DND-41 (cell line): ENCODE data around the gene SHB.

Source experiments
- CTCF ChIP-seq: IDR thresholded peaks from 2 replicates; pipeline ENCODE4 v1.5.1; 2012; ENCODE audit warnings: borderline replicate concordance, low read length, moderate library complexity, mild to moderate bottlenecking; ENCODE audit not compliant: poor library complexity, severe bottlenecking; ENCODE audit errors: extremely low read depth
- EZH2 ChIP-seq: IDR thresholded peaks from 3 replicates; pipeline ENCODE4 v1.6.1; 2012; ENCODE audit warnings: borderline replicate concordance, low read depth, mild to moderate bottlenecking, moderate library complexity, low read length, inconsistent platforms; ENCODE audit not compliant: severe bottlenecking

GRCh38 chr9:37949576-37949975 is 119.5 kb downstream of the SHB start:
- TF ChIP-seq CTCF (no peak), EZH2 (no peak)
